ENCODE data around the gene ZNF638.
A peak's percentile ranks its signal among the peaks of the same experiment; 100 is the strongest.

The ZNF638 gene, protein sequence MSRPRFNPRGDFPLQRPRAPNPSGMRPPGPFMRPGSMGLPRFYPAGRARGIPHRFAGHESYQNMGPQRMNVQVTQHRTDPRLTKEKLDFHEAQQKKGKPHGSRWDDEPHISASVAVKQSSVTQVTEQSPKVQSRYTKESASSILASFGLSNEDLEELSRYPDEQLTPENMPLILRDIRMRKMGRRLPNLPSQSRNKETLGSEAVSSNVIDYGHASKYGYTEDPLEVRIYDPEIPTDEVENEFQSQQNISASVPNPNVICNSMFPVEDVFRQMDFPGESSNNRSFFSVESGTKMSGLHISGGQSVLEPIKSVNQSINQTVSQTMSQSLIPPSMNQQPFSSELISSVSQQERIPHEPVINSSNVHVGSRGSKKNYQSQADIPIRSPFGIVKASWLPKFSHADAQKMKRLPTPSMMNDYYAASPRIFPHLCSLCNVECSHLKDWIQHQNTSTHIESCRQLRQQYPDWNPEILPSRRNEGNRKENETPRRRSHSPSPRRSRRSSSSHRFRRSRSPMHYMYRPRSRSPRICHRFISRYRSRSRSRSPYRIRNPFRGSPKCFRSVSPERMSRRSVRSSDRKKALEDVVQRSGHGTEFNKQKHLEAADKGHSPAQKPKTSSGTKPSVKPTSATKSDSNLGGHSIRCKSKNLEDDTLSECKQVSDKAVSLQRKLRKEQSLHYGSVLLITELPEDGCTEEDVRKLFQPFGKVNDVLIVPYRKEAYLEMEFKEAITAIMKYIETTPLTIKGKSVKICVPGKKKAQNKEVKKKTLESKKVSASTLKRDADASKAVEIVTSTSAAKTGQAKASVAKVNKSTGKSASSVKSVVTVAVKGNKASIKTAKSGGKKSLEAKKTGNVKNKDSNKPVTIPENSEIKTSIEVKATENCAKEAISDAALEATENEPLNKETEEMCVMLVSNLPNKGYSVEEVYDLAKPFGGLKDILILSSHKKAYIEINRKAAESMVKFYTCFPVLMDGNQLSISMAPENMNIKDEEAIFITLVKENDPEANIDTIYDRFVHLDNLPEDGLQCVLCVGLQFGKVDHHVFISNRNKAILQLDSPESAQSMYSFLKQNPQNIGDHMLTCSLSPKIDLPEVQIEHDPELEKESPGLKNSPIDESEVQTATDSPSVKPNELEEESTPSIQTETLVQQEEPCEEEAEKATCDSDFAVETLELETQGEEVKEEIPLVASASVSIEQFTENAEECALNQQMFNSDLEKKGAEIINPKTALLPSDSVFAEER (N-terminal part only)

DNA sequence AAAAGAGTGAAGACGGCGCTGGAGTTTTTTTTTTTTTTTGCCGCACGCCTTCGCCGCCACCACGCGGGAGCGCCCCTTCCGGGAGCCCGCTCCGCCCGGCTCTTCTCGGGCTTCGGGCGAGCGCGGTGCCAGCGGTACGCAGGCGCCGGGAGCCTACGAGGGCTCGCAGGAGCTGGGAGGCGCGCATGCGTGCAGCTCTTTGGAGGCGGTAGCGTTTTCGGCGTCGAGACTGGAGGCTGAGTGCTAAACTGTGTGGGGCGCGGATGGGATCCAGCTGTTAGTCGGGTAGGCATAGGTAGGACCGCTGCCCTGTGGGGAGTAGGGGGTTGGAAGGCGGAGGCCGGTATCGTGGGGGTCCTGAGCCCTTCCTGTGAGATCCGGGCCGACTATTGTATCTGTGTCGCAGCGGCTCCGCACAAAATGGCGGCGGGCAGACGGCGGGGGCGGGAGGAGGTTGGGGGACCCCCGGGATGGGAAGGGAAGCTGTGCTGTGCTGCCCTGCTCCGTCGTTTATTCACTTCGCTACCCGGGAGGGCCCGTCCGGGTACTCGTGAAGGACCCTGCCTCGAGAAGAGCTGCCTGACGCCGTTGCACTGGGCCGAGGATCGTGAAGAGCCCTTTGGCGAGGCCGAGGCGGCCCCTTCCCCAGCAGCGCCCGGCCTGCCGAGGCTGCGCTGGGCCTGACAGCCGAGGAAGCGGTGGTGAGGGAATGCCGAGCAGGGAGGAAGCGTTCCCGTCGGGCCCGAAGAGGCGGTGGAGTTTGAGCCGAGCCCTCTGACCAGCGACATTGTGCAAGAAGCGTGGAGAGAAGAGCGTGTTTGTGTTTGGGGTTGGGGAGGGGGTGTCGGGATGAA is at the start of gene ZNF638:
ZNF638 (plus strand) TSS at position 202 of the 854 bp plus-strand sequence. CDS start 17,173 bp downstream, outside the sequence.
- no peak for TF ChIP-seq ZFX (IDR thresholded peaks at IDR 0.05; ENCODE audit: borderline replicate concordance)
- TF ChIP-seq, protein P1, sequence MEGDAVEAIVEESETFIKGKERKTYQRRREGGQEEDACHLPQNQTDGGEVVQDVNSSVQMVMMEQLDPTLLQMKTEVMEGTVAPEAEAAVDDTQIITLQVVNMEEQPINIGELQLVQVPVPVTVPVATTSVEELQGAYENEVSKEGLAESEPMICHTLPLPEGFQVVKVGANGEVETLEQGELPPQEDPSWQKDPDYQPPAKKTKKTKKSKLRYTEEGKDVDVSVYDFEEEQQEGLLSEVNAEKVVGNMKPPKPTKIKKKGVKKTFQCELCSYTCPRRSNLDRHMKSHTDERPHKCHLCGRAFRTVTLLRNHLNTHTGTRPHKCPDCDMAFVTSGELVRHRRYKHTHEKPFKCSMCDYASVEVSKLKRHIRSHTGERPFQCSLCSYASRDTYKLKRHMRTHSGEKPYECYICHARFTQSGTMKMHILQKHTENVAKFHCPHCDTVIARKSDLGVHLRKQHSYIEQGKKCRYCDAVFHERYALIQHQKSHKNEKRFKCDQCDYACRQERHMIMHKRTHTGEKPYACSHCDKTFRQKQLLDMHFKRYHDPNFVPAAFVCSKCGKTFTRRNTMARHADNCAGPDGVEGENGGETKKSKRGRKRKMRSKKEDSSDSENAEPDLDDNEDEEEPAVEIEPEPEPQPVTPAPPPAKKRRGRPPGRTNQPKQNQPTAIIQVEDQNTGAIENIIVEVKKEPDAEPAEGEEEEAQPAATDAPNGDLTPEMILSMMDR (IDR thresholded peaks at IDR 0.05) = peak; percentile 95
- H3K27ac ChIP-seq = peak within 1 kb of the TSS; percentile 62

DNA sequence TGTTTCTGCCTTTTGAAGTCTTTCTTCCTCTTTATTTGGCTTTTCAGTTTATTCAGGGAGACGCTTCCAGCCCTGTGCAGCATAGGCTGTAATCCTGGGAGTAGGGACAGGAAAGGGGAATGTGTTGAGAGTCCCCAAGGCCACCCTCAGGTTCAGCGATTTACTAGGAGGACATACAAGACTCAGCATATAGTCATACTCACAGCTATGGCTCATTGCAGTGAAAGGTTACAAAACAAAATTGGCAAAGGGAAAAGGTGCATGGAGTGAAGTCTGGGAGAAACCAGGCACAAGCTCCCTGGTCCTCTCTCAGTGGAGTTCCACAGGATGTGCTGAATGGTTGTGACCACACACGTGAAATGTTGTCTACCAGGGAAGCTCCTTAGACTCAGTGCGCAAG is 49.6 kb upstream of the ZNF638 start:
- H3K27ac ChIP-seq = no peak overlapping the region
- TF ChIP-seq ZFX (IDR thresholded peaks at IDR 0.05; ENCODE audit: borderline replicate concordance) = no peak
- TF ChIP-seq, protein P1 (IDR thresholded peaks at IDR 0.05) = no peak

DNA sequence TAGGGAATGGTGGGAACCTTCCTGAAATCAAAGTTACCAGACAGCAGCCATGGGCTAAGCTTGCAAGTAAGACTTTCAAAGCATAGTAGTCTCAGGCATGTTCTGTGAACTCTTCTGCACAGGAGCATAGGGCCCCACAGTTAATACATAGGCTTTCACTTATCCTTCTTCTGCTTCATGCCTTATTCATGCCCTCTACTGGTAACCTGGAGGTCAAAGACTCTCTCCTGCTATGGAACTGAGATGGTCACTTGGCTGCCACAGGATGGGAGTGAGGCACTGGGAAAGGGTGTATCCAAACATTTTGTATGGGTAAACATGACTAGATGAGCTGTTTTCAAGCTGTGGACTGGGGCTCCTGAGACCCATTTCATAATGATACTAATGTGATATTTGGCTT is 49.1 kb upstream of the ZNF638 start:
- no peak overlapping the region for H3K27ac ChIP-seq
- TF ChIP-seq, protein P1 (IDR thresholded peaks at IDR 0.05) = peak; percentile 45
- TF ChIP-seq ZFX (IDR thresholded peaks at IDR 0.05; ENCODE audit: borderline replicate concordance) = no peak

DNA sequence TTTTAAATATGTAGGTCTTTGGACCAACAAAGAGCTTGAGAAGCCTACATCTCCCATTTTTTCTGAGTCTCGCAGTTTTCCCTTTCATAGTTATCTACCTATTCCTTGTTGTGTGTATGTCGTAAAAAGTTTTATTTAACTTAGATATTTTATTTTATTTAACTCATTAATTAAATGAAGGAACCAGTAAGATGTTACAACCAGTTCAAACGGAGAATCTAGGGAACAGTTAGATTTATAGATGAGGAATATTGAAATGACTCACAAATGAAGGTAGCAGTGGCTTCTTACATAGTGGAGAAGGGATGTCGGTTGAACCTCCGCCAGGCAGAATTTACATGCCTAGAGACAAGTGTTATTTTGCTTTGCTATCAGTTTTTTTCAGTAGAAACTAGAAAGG is 48.5 kb upstream of the ZNF638 start:
- TF ChIP-seq ZFX (IDR thresholded peaks at IDR 0.05; ENCODE audit: borderline replicate concordance) = no peak
- TF ChIP-seq, protein P1 (IDR thresholded peaks at IDR 0.05) = no peak
- no peak overlapping the region for H3K27ac ChIP-seq

DNA sequence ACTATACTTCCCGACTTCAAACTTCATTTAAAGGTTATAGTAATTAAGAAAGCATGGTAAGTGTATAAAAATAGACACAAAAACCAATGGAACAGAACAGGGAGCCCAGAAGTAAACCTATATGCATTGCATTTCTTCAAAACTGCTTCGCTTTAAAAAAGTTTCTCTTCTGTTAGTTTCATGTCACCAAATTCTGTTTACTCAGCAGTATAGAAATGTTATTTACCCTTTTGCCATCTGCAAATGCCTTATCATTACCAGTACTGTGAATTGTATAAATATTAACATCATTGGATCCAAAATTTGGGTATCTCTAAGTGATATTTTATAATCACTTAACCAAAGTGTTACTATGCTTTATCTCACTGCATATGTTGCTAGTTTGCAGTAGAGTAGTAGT is 45.9 kb upstream of the ZNF638 start:
- no peak overlapping the region for H3K27ac ChIP-seq
- TF ChIP-seq, protein P1 (IDR thresholded peaks at IDR 0.05) = no peak
- no peak for TF ChIP-seq ZFX (IDR thresholded peaks at IDR 0.05; ENCODE audit: borderline replicate concordance)

DNA sequence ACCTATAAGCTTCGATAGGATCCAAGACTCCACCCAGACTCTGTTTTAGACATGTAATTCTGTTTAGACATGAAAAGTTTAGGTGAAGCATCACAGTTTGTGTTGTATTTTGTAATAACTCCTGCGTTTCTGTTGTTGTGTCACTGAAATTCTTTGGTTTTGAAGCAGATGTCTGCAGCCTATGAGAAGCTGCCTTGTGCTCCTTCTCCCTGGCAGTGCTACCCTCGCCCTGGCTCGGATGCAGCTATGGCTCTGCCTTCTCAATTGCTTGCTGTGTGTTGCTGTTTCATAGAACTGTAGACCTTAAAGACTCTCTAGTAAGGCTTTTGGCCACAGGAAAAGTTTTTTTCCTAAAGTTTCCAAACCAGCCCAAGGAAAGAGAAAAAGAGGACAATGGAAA is 40.2 kb upstream of the ZNF638 start:
- H3K27ac ChIP-seq = no peak overlapping the region
- TF ChIP-seq, protein P1 (IDR thresholded peaks at IDR 0.05) = no peak
- no peak for TF ChIP-seq ZFX (IDR thresholded peaks at IDR 0.05; ENCODE audit: borderline replicate concordance)
